ENCODE data around the gene FHIP1B. TPM values are rescaled to one million over a fixed set of nuclear protein-coding genes. Genes with fewer than 3 reads are reported as not detected.
"Not testable (repeated sequence)": the region's sequence is repeated elsewhere in the genome, so short reads cannot be mapped to it uniquely, and the experiment has no call there.

Gene FHIP1B
- total and polyA plus RNA-seq, 8 donors, result 17.0 to 324 (median 35.7) TPM

DNA sequence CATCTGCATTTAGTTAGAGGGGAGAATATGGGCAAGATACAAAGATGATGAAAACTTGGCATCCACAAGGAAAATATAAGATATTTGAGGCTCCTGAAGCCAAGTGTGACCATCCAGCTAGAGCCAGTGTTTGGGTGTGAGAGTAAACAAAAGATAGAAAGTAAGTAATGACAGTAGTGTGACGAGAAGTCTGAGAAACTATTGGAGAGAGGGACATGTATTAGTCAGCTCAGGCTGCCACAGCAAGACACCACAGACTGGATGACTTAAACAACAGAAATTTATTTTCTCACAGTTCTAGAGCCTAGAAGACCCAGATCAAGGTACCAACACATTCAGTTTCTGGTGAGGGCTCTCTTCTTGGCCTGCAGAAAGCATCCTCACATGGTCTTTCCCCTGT lies 18.8 kb upstream of the FHIP1B start:
- Histone ChIP-seq H3K9me3 (no peaks in the 10 kb centered on the region), H3K4me3 (no peak overlapping the region), H3K36me3 (no peaks in the 10 kb centered on the region), H3K27ac (peak overlapping the region; percentile 83 to 92 (median 90)), H3K27me3 (peaks cover 0 to 19% (median 2%) of the 10 kb centered on the region in 3 donors), H3K4me1 (peaks cover 27 to 50% (median 37%) of the 10 kb centered on the region in 4 donors)
- 24 to 55% (median 35%) methylated on average over 1 of the region's 1 CpG for WGBS, 5 donors
- intact Hi-C loops (cut with DNase I; ENCODE audit: low total_unique reads), result no loop called here
- no peak for DNase-seq
- TF ChIP-seq POLR2AphosphoS5 (IDR thresholded peaks at IDR 0.05) (no peak), POLR2A (IDR thresholded peaks at IDR 0.05) (no peak), EP300 (IDR thresholded peaks at IDR 0.05) (no peak)
- TF ChIP-seq, protein P1, sequence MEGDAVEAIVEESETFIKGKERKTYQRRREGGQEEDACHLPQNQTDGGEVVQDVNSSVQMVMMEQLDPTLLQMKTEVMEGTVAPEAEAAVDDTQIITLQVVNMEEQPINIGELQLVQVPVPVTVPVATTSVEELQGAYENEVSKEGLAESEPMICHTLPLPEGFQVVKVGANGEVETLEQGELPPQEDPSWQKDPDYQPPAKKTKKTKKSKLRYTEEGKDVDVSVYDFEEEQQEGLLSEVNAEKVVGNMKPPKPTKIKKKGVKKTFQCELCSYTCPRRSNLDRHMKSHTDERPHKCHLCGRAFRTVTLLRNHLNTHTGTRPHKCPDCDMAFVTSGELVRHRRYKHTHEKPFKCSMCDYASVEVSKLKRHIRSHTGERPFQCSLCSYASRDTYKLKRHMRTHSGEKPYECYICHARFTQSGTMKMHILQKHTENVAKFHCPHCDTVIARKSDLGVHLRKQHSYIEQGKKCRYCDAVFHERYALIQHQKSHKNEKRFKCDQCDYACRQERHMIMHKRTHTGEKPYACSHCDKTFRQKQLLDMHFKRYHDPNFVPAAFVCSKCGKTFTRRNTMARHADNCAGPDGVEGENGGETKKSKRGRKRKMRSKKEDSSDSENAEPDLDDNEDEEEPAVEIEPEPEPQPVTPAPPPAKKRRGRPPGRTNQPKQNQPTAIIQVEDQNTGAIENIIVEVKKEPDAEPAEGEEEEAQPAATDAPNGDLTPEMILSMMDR (IDR thresholded peaks at IDR 0.05), result no peak

DNA sequence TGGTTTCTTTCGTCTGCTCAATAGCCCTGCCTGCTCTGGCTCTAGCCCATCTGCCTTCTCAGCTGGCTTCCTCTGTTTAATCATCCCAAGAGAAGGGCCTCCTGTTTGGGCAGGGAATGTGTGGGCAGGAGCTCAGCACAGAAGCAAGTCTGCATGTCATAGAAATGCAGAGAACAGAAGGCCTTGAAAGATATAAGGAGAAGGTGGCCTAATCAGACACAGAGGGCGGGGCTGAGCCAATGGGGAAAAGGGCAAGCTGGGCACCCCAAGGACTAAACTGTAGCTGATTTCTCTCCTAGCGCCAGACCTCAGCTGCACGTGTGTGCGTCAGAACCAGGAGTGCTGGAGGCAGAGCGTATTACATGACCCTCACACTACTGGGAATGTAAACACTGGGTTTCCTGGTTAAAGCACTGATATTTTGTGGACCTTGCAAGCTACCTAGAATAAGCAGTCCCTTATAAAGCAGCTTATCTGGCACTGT lies 17.6 kb upstream of the FHIP1B start:
- Histone ChIP-seq H3K27me3 (peaks cover 0 to 9% (median 0%) of the 10 kb centered on the region in 3 donors), H3K4me1 (peaks cover 27 to 43% (median 33%) of the 10 kb centered on the region in 4 donors), H3K4me3 (no peak overlapping the region), H3K9me3 (no peaks in the 10 kb centered on the region), H3K27ac (peak overlapping the region; percentile 90 to 92 (median 91)), H3K36me3 (no peaks in the 10 kb centered on the region)
- WGBS, 5 donors, result 28 to 46% (median 35%) methylated on average over 6 of the region's 6 CpGs
- intact Hi-C loops (cut with DNase I; ENCODE audit: low total_unique reads), result no loop called here
- peak; percentile 86 to 95 for DNase-seq
- TF ChIP-seq, protein P1 (IDR thresholded peaks at IDR 0.05), result no peak
- peak; percentile 66 to 93 (median 83) for TF ChIP-seq POLR2AphosphoS5 (IDR thresholded peaks at IDR 0.05)

DNA sequence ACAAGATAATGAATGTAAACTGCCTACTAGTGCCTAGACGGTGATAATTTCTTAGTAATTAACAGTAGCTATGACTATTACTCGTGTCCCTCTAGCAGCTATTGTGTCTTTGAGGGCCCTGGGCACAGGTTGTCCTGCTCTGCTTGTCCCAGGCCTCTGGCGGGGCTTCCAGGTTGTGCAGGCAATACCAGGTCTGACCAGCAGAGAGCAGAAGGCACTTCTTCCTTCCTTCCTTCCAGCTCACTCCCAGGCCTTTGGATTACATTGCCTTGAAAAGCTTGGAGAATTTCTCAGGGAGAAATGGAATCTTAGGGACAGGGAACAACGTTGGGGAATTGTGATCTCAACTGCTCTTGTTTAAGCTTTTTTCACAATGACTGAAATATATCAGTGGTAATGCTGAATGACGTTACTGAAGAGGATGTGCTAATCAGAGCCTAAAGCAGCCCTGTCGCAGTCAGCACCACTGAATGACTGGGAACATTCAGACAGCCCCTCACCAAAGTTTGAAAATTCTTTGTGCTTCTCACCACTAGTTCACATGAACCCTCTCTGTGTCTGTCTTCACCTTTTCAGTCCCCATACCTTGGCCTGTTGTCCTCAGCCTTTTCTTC lies 16.8 kb upstream of the FHIP1B start:
- Histone ChIP-seq H3K27me3 (peaks cover 0 to 7% (median 0%) of the 10 kb centered on the region in 3 donors), H3K4me1 (peaks cover 27 to 43% (median 33%) of the 10 kb centered on the region in 4 donors), H3K36me3 (no peaks in the 10 kb centered on the region), H3K27ac (peak overlapping the region; percentile 90 to 92 (median 91)), H3K9me3 (no peaks in the 10 kb centered on the region), H3K4me3 (no peak overlapping the region)
- WGBS, 5 donors, result 35 to 45% (median 38%) methylated on average over 6 of the region's 6 CpGs
- TF ChIP-seq POLR2A (IDR thresholded peaks at IDR 0.05), result no peak
- TF ChIP-seq EP300 (IDR thresholded peaks at IDR 0.05), result no peak
- TF ChIP-seq, protein P1 (IDR thresholded peaks at IDR 0.05), result peak in 6 of 7 experiments; percentile 90 to 99 (median 92)
- TF ChIP-seq POLR2AphosphoS5 (IDR thresholded peaks at IDR 0.05), result no peak
- intact Hi-C loops (cut with DNase I; ENCODE audit: low total_unique reads), result no loop called here
- DNase-seq, result peak; percentile 90 to 93

DNA sequence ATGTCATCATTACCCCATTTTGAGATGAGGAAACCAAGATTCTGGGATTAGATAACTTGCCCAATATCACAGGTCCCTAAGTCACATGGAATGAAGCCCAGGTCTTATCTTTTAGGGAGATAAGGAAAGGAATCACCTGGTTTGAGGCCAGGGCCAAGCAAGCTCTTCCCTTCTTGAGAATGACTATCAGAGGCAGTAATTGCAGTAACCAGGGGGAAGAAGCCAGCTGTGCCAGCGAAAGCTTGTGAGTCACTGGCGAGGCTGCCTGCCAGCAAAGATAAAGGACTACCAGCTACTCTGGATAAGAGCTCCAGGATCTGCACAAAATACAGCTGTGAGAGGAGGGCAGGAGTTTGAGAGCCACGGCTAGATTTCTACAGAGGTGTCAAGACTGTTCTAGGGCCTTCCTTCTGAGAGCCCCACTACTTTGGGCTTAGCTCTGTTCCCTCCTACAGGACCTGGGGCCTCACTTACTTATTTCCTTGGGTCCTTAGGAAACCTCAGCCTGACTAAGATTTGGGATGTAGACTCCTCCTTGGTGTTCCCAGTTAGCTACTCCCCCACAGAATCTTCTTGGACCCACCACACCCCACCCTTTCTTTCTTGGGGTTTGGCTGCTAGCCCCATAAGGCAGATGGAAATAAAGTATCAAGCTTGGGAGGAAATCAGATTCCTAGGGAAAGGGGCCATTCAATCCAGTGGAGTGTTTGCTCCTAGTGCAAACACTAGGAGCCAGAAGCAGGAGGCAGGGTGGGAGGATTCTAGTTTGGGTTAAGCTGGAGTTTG lies 15.5 kb upstream of the FHIP1B start:
- peak overlapping the region; percentile 46 to 71 (median 57) for H3K27ac ChIP-seq
- WGBS, 5 donors, result 21 to 58% (median 28%) methylated on average over 3 of the region's 3 CpGs

DNA sequence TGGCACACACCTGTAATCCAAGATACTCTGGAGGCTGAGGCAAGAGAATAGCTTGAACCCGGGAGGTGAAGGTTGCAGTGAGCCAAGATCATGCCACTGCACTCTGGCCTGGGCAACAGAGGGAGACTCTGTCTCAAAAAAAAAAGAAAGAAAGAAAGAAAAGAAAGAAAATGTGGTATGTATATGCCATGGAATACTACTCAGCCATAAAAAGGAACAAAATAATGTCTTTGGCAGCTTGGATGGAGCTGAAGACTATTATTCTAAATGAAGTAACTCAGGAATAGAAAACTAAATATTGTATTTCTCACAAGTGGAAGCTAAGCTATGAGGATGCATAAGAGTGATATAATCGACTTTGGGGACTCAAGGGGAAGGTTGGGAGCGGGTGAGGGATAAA lies 14.5 kb upstream of the FHIP1B start:
- DNase-seq; H3K4me3 ChIP-seq; H3K27ac ChIP-seq; H3K36me3 ChIP-seq; H3K27me3 ChIP-seq; H3K9me3 ChIP-seq; intact Hi-C loops (cut with DNase I; ENCODE audit: low total_unique reads): not testable (repeated sequence)
- 80 to 95% (median 91%) methylated on average over 3 of the region's 3 CpGs for WGBS, 5 donors
- peaks cover 27 to 43% (median 33%) of the 10 kb centered on the region in 4 donors for H3K4me1 ChIP-seq

More for the DNA sequence above, 15.5 kb upstream of the FHIP1B start:
- no peaks in the 10 kb centered on the region for H3K36me3 ChIP-seq
- H3K27me3 ChIP-seq, result no peaks in the 10 kb centered on the region
- no peaks in the 10 kb centered on the region for H3K9me3 ChIP-seq
- DNase-seq, result peak; percentile 86 to 93
- intact Hi-C loops (cut with DNase I; ENCODE audit: low total_unique reads), result no loop called here
- peaks cover 27 to 43% (median 33%) of the 10 kb centered on the region in 4 donors for H3K4me1 ChIP-seq
- H3K4me3 ChIP-seq, result no peak overlapping the region
- TF ChIP-seq POLR2AphosphoS5 (IDR thresholded peaks at IDR 0.05) (peak in 2 of 3 donors; percentile 33 to 71), EP300 (IDR thresholded peaks at IDR 0.05) (no peak)
- TF ChIP-seq, protein P1 (IDR thresholded peaks at IDR 0.05), result no peak
